ENCODE results near the gene RFX6.

RFX6 gene

GRCh38 chr6:116973976-116974375 lies 96.9 kb downstream of the RFX6 start:
- no peak for DNase-seq

- DNase-seq, result no peak
Measured at GRCh38 chr6:116974526-116975316, 97.7 kb downstream of the RFX6 start.

- DNase-seq, result no peak
Measured at GRCh38 chr6:116975600-116975999, 98.6 kb downstream of the RFX6 start.

- DNase-seq, result no peak
Measured at GRCh38 chr6:116979560-116979959, 102.5 kb downstream of the RFX6 start.
